DMS153 (cell line): Measurements from ENCODE around the gene TYMP.
"Not testable (repeated sequence)": the region's sequence is repeated elsewhere in the genome, so short reads cannot be mapped to it uniquely, and the experiment has no call there.

Experiments used
- DNase-seq: peaks from one replicate; lab custom pipeline; 2025; lab: John Stamatoyannopoulos, UW

The TYMP gene

GRCh38 chr22:50523806-50524675 is 5.8 kb downstream of the TYMP start:
- DNase-seq = no peak

- no peak for DNase-seq
Measured at GRCh38 chr22:50523458-50523805, 6.4 kb downstream of the TYMP start.

- no peak for DNase-seq
Measured at GRCh38 chr22:50522806-50523438, 6.9 kb downstream of the TYMP start.

GRCh38 chr22:50522208-50522805 is 7.5 kb downstream of the TYMP start:
- DNase-seq = no peak

GRCh38 chr22:50521710-50522109 is 8.1 kb downstream of the TYMP start:
- DNase-seq = no peak

- no peak for DNase-seq
Measured at GRCh38 chr22:50520826-50521453, 8.9 kb downstream of the TYMP start.

GRCh38 chr22:50520184-50520583 is 9.6 kb downstream of the TYMP start:
- DNase-seq = not testable (repeated sequence)

GRCh38 chr22:50519151-50519550 is 10.7 kb downstream of the TYMP start:
- DNase-seq = no peak

- DNase-seq = no peak
Measured at GRCh38 chr22:50518606-50519005, 11.2 kb downstream of the TYMP start.

GRCh38 chr22:50517495-50518260 is 12.1 kb downstream of the TYMP start:
- no peak for DNase-seq

- DNase-seq = no peak
Measured at GRCh38 chr22:50516891-50517290, 12.9 kb downstream of the TYMP start.

- no peak for DNase-seq
Measured at GRCh38 chr22:50516068-50516467, 13.7 kb downstream of the TYMP start.

GRCh38 chr22:50513175-50513574 is 16.6 kb downstream of the TYMP start:
- no peak for DNase-seq

GRCh38 chr22:50508897-50509296 is 20.9 kb downstream of the TYMP start:
- no peak for DNase-seq

- DNase-seq = peak; percentile 95
Measured at GRCh38 chr22:50507991-50508884, 21.6 kb downstream of the TYMP start, which contains the start of gene NCAPH2. NCAPH2 (plus strand) TSS chr22:50508224; CDS start chr22:50508338, 114 bp downstream.

- peak; percentile 43 for DNase-seq
Measured at GRCh38 chr22:50507421-50507990, 22.3 kb downstream of the TYMP start, which contains the start of gene LMF2. LMF2 (minus strand) TSS chr22:50507702; CDS start chr22:50507675, 27 bp downstream.

- DNase-seq = no peak
Measured at GRCh38 chr22:50506611-50507420, 23.0 kb downstream of the TYMP start.

GRCh38 chr22:50505776-50506610 is 23.8 kb downstream of the TYMP start:
- no peak for DNase-seq
